MM.1S (cell line): Measurements from ENCODE around the gene CTNS.

Experiments used
- DNase-seq: peaks from one replicate; pipeline ENCODE4 v3.0.0-alpha.2; 2015
- H2AFZ ChIP-seq: fragments of 300-600 bp; sonication (generic); 2 replicates; pipeline ENCODE4 v1.6.0; 2016; ENCODE audit warnings: antibody characterized with exemption, low read length
- H3F3A ChIP-seq: fragments of 300-600 bp; sonication (generic); 2 replicates; pipeline ENCODE4 v1.6.1; 2016; ENCODE audit warnings: mild to moderate bottlenecking, antibody characterized with exemption, low read length, moderate library complexity, mixed read lengths; ENCODE audit not compliant: insufficient read depth
- H3K27ac ChIP-seq: fragments of 300-600 bp; sonication (generic); 2 replicates; pipeline ENCODE4 v1.5.1; 2016; ENCODE audit warnings: mild to moderate bottlenecking, low read length
- H3K27me3 ChIP-seq: fragments of 300-600 bp; sonication (generic); replicated peaks from 2 replicates; pipeline ENCODE4 v1.6.0; 2016; ENCODE audit warnings: low read length; ENCODE audit not compliant: insufficient read depth
- H3K36me3 ChIP-seq: fragments of 300-600 bp; sonication (generic); replicated peaks from 2 replicates; pipeline ENCODE4 v1.6.1; 2016; ENCODE audit warnings: mild to moderate bottlenecking, low read length, mixed read lengths; ENCODE audit not compliant: insufficient read depth
- H3K4me1 ChIP-seq: fragments of 300-600 bp; sonication (generic); 2 replicates; pipeline ENCODE4 v1.6.1; 2016; ENCODE audit warnings: low read length, mixed read lengths
- H3K4me2 ChIP-seq: fragments of 300-600 bp; sonication (generic); 2 replicates; pipeline ENCODE4 v1.6.0; 2016; ENCODE audit warnings: low read depth, low read length
- H3K4me3 ChIP-seq: fragments of 300-600 bp; sonication (generic); 2 replicates; pipeline ENCODE4 v1.5.1; 2016; ENCODE audit warnings: low read length, mixed read lengths
- H3K79me2 ChIP-seq: fragments of 300-600 bp; sonication (generic); 2 replicates; pipeline ENCODE4 v1.6.1; 2016; ENCODE audit warnings: mixed run types, low read length, mixed read lengths
- H3K9ac ChIP-seq: fragments of 300-600 bp; sonication (generic); 2 replicates; pipeline ENCODE4 v1.6.1; 2016; ENCODE audit warnings: low read length, mixed read lengths
- H3K9me2 ChIP-seq: fragments of 300-600 bp; sonication (generic); replicated peaks from 2 replicates; pipeline ENCODE4 v1.6.1; 2016; ENCODE audit warnings: mild to moderate bottlenecking, low read length, mixed read lengths; ENCODE audit not compliant: insufficient read depth
- H3K9me3 ChIP-seq: fragments of 300-600 bp; sonication (generic); replicated peaks from 2 replicates; pipeline ENCODE4 v1.6.1; 2016; ENCODE audit warnings: mild to moderate bottlenecking, low read length, mixed read lengths; ENCODE audit not compliant: insufficient read depth
- H4K20me1 ChIP-seq: fragments of 300-600 bp; sonication (generic); 2 replicates; pipeline ENCODE4 v1.6.1; 2016; ENCODE audit warnings: mild to moderate bottlenecking, low read length, moderate library complexity, mixed read lengths; ENCODE audit not compliant: insufficient read depth
- CTCF ChIP-seq: fragments of 300-600 bp; sonication (generic); IDR thresholded peaks from 2 replicates; pipeline ENCODE4 v1.5.1; 2016; ENCODE audit warnings: antibody characterized with exemption, low read length, mixed read lengths
- EZH2 ChIP-seq: fragments of 300-600 bp; sonication (generic); optimal IDR thresholded peaks from 2 replicates; pipeline ENCODE3; 2017; ENCODE audit warnings: low read depth, mild to moderate bottlenecking, antibody characterized with exemption, low read length, mixed read lengths
- EZH2phosphoT487 ChIP-seq: fragments of 300-600 bp; sonication (generic); IDR thresholded peaks from 2 replicates; pipeline ENCODE4 v1.6.1; 2018; ENCODE audit warnings: antibody characterized with exemption, low read length

The CTNS gene

GRCh38 chr17:3660311-3660891 lies 23.8 kb downstream of the CTNS start:
- Histone ChIP-seq H3K4me2 (no peak overlapping the region), H3K9ac (no peak overlapping the region), H3K79me2 (no peaks in the 10 kb centered on the region), H3K27ac (no peak overlapping the region), H3K4me3 (no peak overlapping the region), H4K20me1 (no peaks in the 10 kb centered on the region), H3K27me3 (no peaks in the 10 kb centered on the region), H3K4me1 (no peaks in the 10 kb centered on the region), H3K9me3 (no peaks in the 10 kb centered on the region), H3F3A (no peaks in the 10 kb centered on the region), H3K36me3 (no peaks in the 10 kb centered on the region), H2AFZ (no peak overlapping the region), H3K9me2 (no peaks in the 10 kb centered on the region)
- DNase-seq, result no peak
- TF ChIP-seq EZH2phosphoT487 (no peak), CTCF (no peak), EZH2 (no peak)

DNA sequence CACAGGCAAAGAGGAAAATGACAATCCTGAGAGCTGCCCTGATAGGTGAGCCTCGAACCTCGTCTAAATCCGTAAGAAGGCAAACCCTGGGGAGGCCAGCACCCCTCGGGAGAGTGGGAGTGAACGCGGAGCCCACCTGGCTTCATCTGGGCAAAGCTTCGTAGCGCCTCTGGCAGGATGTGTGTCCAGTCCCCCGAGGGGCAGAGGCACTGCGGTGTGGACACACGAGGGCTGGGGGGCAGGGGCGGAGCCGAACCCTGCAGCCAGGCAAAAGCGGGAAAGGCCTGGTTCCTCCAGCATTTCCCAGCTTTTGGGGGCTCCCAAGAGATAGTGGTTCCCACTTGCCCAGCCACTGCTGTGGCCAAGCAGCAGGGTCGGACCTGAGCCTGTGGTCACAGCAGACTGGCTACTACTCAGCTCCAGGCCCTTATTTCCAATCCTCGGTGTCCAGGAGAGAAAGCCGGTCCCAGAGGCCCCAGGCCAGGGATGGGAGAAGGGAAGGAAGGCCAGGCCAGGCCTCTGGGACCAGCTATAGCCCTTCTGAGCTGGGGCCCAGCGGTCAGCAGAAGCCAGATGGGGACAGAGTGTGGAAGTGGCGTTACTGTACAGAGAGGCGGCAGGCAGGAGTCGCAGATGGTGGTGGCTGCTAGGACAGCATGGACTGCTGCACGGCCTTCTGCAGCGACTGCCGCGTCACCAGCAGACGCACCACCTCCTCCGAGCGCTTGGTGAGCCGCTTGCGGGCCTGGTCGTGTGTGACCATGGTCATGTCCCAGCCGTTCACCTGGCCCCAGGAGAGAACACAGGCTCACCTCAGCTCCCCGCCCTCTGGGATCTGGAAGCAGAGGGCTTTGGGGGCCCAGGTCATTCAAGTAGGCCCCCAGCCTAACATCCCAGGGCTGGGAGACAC lies 26.8 kb downstream of the CTNS start:
- H3K4me2 ChIP-seq, result no peak overlapping the region
- no peak overlapping the region for H3K4me3 ChIP-seq
- no peaks in the 10 kb centered on the region for H3F3A ChIP-seq
- no peaks in the 10 kb centered on the region for H3K4me1 ChIP-seq
- no peaks in the 10 kb centered on the region for H3K79me2 ChIP-seq
- no peak for TF ChIP-seq CTCF
- no peak for TF ChIP-seq EZH2phosphoT487
- no peak for TF ChIP-seq EZH2
- H4K20me1 ChIP-seq, result no peaks in the 10 kb centered on the region
- no peaks in the 10 kb centered on the region for H3K36me3 ChIP-seq
- no peaks in the 10 kb centered on the region for H3K9me2 ChIP-seq
- H3K9me3 ChIP-seq, result no peaks in the 10 kb centered on the region
- no peak overlapping the region for H3K27ac ChIP-seq
- H3K27me3 ChIP-seq, result no peaks in the 10 kb centered on the region
- no peak overlapping the region for H3K9ac ChIP-seq
- no peak overlapping the region for H2AFZ ChIP-seq
- DNase-seq, result peak; percentile 2

DNA sequence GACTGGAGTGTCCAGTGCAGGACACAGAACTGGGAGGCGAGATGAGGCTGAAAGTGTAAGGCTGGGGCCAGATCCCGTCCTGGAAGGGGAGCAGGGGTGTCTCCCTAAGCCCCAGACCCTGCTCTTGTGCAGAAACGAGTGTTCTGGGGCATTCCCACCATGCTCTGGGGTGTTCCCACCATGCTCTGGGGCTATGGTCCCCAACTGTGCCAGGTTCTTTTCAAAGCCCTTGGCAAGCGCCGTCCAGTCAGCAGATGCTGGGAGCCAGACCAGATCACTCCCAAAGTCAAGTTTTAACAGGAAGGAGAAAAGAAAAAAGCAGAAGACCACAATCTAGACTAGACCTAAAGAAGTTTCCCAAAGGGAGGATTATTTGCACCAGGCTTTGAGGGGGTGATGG lies 29.3 kb downstream of the CTNS start:
- Histone ChIP-seq H2AFZ (no peak overlapping the region), H3K4me2 (no peak overlapping the region), H3K27ac (no peak overlapping the region), H3K4me1 (peaks cover 3% of the 10 kb centered on the region; the same call in 1 of the 2 replicates), H3K27me3 (no peaks in the 10 kb centered on the region), H3K9ac (no peak overlapping the region), H3K4me3 (no peak overlapping the region), H3K9me3 (no peaks in the 10 kb centered on the region), H3K9me2 (no peaks in the 10 kb centered on the region), H3F3A (no peaks in the 10 kb centered on the region), H3K79me2 (peaks cover 19% of the 10 kb centered on the region), H3K36me3 (no peaks in the 10 kb centered on the region), H4K20me1 (no peaks in the 10 kb centered on the region)
- DNase-seq, result peak; percentile 3
- TF ChIP-seq CTCF, result no peak
- TF ChIP-seq EZH2phosphoT487, result no peak
- TF ChIP-seq EZH2, result no peak
